GM12801 (cell line): Measurements from ENCODE around the gene FA2H.

Source experiments
- CTCF ChIP-seq: IDR thresholded peaks from one replicate; pipeline ENCODE4 v1.5.1; 2011; ENCODE audit warnings: control low read depth; ENCODE audit not compliant: insufficient read length; ENCODE audit errors: extremely low read depth

FA2H gene

DNA sequence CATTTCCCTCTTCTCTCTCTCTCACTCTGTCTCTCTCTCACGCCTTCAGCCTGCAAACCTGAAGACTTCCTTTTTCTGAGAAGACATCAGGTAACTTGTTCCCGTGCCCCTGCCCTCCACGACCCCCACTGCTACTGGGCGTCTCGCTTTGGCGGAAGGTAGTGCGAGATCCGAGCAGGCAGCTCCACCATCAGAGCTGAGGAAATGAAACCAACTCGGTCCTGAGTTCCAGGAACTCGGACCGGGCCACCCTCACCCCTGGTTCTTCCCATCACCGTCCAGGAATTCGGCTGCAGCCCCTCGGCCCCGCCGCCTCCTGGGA is 74.5 kb downstream of the FA2H start:
- TF ChIP-seq CTCF = no peak

DNA sequence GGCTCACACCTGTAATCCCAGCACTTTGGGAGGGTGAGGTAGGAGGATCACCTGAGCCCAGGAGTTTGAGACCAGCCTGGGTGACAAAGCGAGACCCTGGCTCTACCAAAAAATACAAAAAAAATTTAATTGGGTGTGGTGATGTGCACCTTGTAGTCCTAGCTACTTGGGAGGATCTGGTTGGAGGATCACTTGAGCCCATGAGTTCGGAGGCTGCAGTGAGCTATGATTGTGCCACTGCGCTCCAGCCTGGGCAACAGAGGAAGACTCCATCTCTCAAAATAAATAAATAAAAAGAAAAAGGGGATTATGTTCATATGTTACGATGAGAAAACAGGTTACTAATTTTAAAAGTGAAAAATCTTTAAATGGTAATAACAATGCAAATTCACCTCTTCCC is 75.0 kb downstream of the FA2H start:
- no peak for TF ChIP-seq CTCF

GRCh38 chr16:74698222-74698621 is 76.4 kb downstream of the FA2H start:
- no peak for TF ChIP-seq CTCF

DNA sequence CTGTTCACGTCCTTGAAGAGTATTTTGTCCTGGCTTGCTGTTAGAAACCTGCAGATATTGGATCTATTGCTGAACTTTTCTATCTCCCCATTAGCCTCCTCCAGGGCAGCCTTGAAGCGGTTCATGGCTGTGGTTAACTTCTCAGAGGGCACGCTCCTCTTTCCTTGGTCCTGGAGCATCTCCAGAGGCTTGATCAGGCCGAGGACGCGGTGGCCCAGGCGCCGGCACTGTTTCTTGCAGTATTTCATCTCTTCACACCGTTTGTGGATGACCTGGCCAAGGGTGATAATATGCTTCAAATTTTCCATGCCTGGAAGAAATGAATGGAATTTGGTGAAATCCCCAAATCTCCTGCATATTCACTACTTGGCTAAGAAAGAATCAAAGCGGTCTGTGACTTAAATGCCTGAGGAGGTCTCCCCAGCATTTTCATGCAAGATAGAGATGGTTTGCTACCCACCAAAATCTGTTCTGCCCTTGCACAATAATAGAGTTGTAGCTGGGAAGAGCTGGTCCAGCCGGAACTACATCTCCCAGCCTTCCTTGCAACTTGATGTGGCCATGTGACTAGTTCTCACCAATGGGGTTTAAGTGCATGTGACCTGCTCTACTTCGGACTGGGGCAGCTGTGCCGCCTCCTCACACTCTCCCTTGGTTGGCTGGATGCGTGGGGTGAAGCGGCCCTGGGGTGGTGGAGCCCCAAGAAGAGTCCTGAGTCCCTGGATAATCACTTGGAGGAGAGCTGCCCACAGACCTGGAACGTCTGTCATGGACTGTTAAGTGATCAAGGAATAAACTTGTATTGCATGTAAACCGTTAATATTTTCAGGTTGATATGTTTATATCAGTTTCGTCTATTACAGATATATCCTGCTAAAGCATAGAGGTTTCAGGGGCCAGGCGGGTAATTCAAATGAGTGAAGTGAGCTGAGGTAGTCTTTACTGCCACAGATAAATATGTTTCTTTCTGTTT is 78.9 kb downstream of the FA2H start:
- TF ChIP-seq CTCF = no peak

- no peak for TF ChIP-seq CTCF
Observed at GRCh38 chr16:74691093-74691855, 83.3 kb downstream of the FA2H start.

DNA sequence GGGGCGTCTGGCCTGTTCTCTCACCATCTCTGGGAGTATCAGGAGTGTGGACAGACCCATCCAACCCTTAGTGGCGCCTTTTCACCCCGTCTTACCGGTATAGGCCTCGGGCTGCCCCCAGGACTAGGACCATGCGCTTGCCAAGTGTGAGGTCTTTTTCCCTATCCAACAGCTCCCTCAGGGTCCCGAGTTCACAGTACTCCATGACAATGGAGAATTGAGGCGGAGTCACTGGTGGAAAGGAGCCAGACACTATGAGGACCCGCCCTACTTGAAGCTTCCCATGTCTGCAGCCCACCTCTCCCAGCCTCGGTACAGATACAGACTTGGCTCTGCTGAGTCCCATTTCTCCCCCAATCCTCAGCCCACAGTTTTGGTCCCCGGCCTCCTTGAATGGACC is 92.1 kb downstream of the FA2H start:
- no peak for TF ChIP-seq CTCF

DNA sequence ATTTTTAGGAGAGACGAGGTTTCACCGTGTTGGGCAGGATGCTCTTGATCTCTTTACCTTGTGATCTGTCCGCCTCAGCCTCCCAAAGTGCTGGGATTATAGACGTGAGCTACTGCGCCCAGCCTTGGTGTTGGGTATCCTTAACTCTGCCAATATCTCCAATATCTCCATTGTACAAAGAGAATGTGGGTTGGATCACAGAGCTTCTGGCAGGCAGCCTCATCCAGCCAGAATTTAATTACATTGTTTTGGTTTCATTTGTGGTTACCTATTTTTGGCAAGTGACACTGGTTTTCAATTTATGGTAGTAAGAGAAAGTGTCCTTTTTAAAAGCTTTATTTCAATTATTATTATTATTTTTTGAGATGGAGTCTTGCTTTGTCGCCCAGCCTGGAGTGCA is 93.9 kb downstream of the FA2H start:
- no peak for TF ChIP-seq CTCF
